OCI-LY3 (cell line): ENCODE measurements around the gene PATE4.

Experiments used
- CTCF ChIP-seq: fragments of 200-600, 300-600 bp; sonication (generic); IDR thresholded peaks from 2 replicates; pipeline ENCODE4 v1.5.1; 2014; ENCODE audit warnings: antibody characterized with exemption, low read length, low read depth
- EZH2phosphoT487 ChIP-seq: fragments of 200-600 bp; shearing (Covaris generic); IDR thresholded peaks from 2 replicates; pipeline ENCODE4 v1.6.1; 2018; ENCODE audit warnings: antibody characterized with exemption, mixed run types, low read depth

- TF ChIP-seq CTCF = no peak
- no peak for TF ChIP-seq EZH2phosphoT487
Observed at GRCh38 chr11:125807909-125808308, 25.2 kb upstream of the PATE4 start.
